UCSD-AML1 (cell line): ENCODE measurements around the gene PRR5L.
A peak's percentile ranks its signal among the peaks of the same experiment; 100 is the strongest.

ENCODE experiments used
- DNase-seq: peaks from one replicate; lab custom pipeline; 2025; ENCODE audit not compliant: unreplicated experiment; lab: John Stamatoyannopoulos, UW

Gene PRR5L, protein sequence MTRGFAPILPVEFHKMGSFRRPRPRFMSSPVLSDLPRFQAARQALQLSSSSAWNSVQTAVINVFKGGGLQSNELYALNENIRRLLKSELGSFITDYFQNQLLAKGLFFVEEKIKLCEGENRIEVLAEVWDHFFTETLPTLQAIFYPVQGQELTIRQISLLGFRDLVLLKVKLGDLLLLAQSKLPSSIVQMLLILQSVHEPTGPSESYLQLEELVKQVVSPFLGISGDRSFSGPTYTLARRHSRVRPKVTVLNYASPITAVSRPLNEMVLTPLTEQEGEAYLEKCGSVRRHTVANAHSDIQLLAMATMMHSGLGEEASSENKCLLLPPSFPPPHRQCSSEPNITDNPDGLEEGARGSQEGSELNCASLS

DNA sequence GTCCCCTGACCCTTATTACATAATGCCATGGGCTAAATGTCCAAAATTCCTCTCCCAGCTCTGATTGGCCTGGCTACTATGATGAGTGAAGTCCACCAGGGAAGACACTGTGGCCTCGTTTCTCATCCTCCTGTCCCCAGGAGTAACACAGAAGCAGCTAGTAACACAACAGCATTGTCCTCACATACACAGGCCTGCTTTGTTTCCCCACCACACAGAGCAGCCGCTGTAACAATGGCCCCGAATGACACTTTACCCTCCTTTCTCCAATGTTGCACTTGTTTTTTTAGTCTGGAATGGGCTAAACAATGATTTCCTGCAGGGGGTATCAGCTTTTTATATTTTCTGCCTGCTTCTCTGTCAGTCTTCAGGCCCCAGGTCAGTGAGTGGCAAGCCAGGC is at the start of gene PRR5L:
Gene PRR5L, plus strand, starts transcription at position 363 of the 400 bp plus-strand sequence. CDS start 104,834 bp downstream, outside the sequence.
- no peak for DNase-seq

DNA sequence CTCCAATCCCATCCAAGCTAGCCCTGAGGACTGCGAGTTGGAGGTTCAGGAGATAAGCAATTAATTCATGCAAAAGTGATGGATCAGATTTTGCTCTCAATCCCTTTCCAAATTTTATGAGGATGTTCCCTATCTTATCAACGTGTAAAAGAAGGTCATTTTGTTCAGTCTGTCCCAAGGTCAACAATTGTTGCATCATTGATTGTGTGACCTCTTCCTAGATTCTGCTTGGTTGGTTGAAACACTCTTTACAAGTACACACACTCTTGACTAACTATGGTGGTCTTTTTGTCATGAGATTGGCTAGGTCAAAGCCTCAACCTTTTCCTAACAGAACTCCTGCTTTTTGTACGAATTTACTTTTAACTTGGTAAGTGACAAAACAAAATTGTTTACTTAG is 48.6 kb upstream of the PRR5L start:
- DNase-seq = no peak

DNA sequence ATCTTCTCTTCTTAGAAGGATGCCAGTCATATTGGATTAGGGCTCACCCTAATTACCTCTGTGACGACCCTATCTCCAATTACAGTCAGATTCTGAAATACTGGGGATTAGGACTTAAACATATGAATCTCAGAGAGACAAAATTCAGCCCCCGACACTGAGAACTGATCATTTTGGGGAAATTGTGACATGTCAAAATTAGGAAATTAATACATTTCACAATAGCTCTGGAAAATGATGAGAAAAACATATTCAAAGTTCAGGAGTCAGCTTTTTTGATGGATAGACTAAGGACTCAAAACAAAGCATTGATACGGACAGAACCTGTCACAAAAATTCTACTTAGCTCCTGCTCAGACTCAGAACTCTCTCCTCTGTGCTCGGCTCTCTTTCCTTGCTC is 47.7 kb upstream of the PRR5L start:
- no peak for DNase-seq

GRCh38 chr11:36249246-36249645 is 46.8 kb upstream of the PRR5L start:
- DNase-seq = no peak

GRCh38 chr11:36251823-36252222 is 44.3 kb upstream of the PRR5L start:
- DNase-seq = no peak

- no peak for DNase-seq
Measured at GRCh38 chr11:36253238-36253637, 42.9 kb upstream of the PRR5L start.

GRCh38 chr11:36254713-36255112 is 41.4 kb upstream of the PRR5L start:
- no peak for DNase-seq

- DNase-seq = no peak
Measured at GRCh38 chr11:36257351-36257750, 38.7 kb upstream of the PRR5L start.

DNA sequence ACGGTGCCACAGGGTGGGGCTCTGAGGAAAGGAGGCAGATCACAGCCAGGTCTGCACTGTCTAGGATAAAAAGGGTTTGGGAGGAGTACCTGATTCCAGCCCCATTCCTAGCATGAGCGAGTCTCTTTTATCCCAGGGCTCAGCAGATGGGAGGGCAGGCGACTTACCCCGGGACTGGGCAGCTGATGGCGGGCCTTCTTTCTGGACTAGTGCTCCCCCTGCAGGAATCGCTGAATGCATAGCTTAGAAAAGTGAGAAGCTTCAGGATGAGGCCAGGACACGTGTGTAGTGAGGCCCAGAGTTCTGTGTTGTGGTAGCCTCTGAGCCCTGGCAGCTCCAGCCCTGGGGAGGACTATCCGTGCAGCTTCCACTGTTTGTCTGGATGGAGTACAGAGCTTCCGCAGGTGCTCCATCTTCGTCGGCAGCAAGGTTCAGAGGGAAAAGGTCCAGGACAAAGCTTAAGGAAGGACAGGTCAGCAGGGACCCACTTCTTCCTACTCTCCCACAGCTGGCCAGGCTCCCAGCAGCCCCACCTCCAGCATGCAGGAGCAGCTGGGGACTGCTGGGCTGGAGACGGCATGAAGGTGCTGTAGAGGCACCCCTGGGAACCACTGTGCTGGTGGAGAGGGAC is 37.2 kb upstream of the PRR5L start:
- peak; percentile 31 for DNase-seq

DNA sequence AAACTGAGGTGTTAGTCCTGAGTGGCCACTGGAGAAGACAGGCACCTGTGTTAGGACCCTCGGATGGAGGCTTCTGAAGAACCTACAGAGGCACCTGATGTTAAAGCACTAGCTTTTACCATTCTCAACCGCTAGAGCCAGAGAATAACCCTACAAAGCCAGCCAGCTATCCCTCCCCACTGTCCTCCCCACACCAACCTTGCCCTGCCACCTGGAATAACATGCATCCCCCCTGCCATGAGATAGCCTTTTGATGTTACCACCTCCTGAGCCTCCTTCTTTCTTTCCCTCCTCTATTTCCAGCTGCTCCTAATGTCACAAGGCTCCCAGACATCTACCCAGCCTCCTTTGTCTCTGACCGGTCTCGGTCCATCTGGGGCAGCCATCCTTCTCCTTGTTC is 35.0 kb upstream of the PRR5L start:
- DNase-seq = no peak

DNA sequence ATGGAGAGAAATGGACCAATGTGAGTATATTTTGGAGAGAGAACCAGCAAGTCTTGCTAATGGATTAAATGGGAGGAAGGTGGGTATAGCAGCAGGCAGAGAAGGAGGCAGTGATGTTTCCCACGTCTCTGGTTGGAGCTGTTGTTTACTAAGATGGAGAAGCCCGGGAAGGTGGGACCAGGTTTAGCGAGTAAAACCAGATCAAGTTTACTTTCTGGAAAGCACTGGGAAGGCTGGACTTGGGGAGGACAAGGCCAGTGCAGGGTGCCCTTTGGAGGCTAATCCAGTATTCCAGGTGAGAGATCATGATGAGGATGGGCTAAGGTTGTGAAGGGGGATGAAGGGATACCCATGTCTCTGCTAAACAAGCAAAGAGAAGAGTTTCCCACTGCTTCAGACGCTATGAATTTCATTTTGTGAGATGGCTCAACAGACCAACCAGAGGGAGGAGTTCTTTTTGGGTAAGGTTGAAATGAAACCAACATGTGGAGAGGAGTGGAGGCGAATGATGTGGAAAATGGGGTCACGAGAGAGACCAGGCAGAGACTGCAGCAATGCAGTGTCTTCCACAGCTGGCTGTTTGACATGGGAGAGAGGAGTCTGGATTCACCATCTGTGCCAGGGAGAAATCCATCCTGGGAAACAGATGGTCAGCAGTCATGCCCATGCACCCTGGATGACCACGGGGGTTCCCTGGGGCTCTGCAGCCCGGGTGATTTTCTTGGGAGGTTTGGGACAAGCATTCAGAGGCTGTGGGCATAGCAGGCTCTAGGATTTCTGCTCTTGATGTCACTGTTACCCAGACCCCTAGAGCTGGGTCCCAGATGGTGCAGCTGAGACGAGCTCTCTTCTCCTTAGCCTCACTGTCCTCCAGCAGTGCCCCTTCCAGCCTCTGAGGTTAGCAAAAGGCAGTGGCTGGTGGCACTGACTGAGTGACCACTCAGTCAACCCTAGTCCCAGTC is 31.8 kb upstream of the PRR5L start:
- DNase-seq = no peak

GRCh38 chr11:36264973-36265344 is 31.1 kb upstream of the PRR5L start:
- no peak for DNase-seq

GRCh38 chr11:36265793-36266628 is 30.1 kb upstream of the PRR5L start:
- peak; percentile 54 for DNase-seq

- DNase-seq = no peak
Measured at GRCh38 chr11:36266767-36267166, 29.3 kb upstream of the PRR5L start.

- no peak for DNase-seq
Measured at GRCh38 chr11:36268337-36268985, 27.6 kb upstream of the PRR5L start.

- no peak for DNase-seq
Measured at GRCh38 chr11:36270701-36271100, 25.4 kb upstream of the PRR5L start.

DNA sequence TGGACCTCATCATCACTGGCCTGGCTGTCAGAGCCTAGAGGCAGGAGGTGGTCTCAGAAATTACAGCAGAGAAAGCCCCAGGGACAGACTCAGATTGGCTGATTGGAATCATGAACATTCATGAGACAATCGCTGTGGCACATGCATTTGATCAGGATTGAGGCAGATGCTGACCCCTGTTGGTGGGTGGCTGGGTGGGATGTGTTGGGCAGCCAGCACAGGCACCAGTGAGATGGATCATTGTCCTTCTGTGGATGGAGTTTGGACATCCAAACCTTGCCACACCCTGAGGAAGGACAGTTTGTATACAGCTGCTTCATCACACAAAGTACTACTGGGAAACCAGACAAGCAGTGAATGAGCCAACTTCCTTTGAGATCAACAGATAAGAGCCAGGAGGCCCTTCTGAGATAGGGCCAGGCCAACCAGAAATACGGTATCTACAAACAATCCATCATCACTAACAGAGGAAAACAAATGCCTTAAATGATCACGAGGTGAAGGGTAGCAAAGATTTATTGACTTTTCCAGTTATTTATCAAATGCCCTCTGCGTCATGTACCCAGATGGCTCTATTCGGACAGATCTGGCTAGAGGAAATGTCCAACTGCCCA is 24.2 kb upstream of the PRR5L start:
- no peak for DNase-seq

GRCh38 chr11:36273110-36273509 is 23.0 kb upstream of the PRR5L start:
- DNase-seq = no peak

- no peak for DNase-seq
Measured at GRCh38 chr11:36274414-36274813, 21.7 kb upstream of the PRR5L start.
